GM12878 (cell line): ENCODE measurements around the gene NMT1. TPM values are rescaled to one million over a fixed set of nuclear protein-coding genes. Genes with fewer than 3 reads are reported as not detected.

ENCODE experiments used
- ATAC-seq: fragments of 200-7000 bp; cut with Tn5 transposase; 3 replicates; pipeline ENCODE4 v1.9.1; 2020; ENCODE audit warnings: mild to moderate bottlenecking, moderate library complexity
- BruUV-seq: library from RNA; stranded (reverse); fragments of 400-500 nt; replicated peaks from 2 replicates; lab custom pipeline; 2021; lab: Mats Ljungman, UMichigan
- CTCF ChIA-PET: fragments of 300-600 bp; sonication (Branson Sonifier 250); formaldehyde crosslinking; extraction: SDS; loops from one replicate; lab custom pipeline; 2021; ENCODE audit warnings: inconsistent platforms; lab: Yijun Ruan, JAX
- POLR2A ChIA-PET: fragments of 350-600 bp; formaldehyde crosslinking; extraction: SDS; loops from one replicate; lab custom pipeline; 2021; ENCODE audit warnings: inconsistent platforms; lab: Charles Lee
- RAD21 ChIA-PET: fragments of 300-600 bp; sonication (Branson Sonifier 250); formaldehyde crosslinking; loops from one replicate; lab custom pipeline; 2023; ENCODE audit warnings: antibody characterized with exemption; ENCODE audit not compliant: unreplicated experiment; lab: Charles Lee
- SMC1A ChIA-PET: fragments of 300-600 bp; sonication (Branson Sonifier 250); formaldehyde crosslinking; loops from one replicate; lab custom pipeline; 2023; ENCODE audit not compliant: unreplicated experiment, uncharacterized antibody; lab: Charles Lee
- DNase-seq: peaks from one replicate; pipeline ENCODE4 v3.0.0-alpha.2; 2011; ENCODE audit warnings: low read depth, low spot score
- FAIRE-seq: peaks from 3 replicates; lab custom pipeline; 2011; peaks lifted over from hg19 to GRCh38; lab: Jason Lieb, UNC
- H2AFZ ChIP-seq: 2 replicates; pipeline ENCODE4 v1.6.0; 2011; ENCODE audit warnings: low read depth, low read length, control low read depth; ENCODE audit not compliant: control insufficient read depth
- H3K27ac ChIP-seq: 2 replicates; pipeline ENCODE4 v1.5.1; 2011; ENCODE audit warnings: control low read depth; ENCODE audit not compliant: control insufficient read depth, insufficient read depth
- H3K27me3 ChIP-seq, 2 experiments: replicated peaks in 1 of 2; 2 replicates each; pipeline versions ENCODE4 v1.6.0 to v1.6.1; 2011; ENCODE audit warnings: low read length in 1 of 2; ENCODE audit not compliant: control insufficient read depth in 2 of 2, insufficient read depth in 2 of 2
- H3K36me3 ChIP-seq, 2 experiments: 2 replicates each; pipeline ENCODE4 v1.5.1; 2011; ENCODE audit warnings: low read length in 1 of 2; ENCODE audit not compliant: control insufficient read depth in 2 of 2, insufficient read depth in 2 of 2
- H3K4me1 ChIP-seq: 2 replicates; pipeline ENCODE4 v1.6.1; 2011; ENCODE audit warnings: mild to moderate bottlenecking, low read length, moderate library complexity, mixed read lengths; ENCODE audit not compliant: control insufficient read depth, insufficient read depth
- H3K4me2 ChIP-seq: 2 replicates; pipeline ENCODE4 v1.6.0; 2011; ENCODE audit warnings: control low read depth; ENCODE audit not compliant: control insufficient read depth, insufficient read depth
- H3K4me3 ChIP-seq: fragments of 200-600 bp; sonication (generic); 2 replicates; pipeline ENCODE4 v1.5.1; 2016
- H3K79me2 ChIP-seq: 2 replicates; pipeline ENCODE4 v1.6.0; 2011; ENCODE audit warnings: low read length; ENCODE audit not compliant: control insufficient read depth, insufficient read depth
- H3K9ac ChIP-seq: 2 replicates; pipeline ENCODE4 v1.8.0; 2011; ENCODE audit warnings: low read length, control low read depth, mixed read lengths; ENCODE audit not compliant: control insufficient read depth, insufficient read depth
- H3K9me3 ChIP-seq: replicated peaks from 3 replicates; pipeline ENCODE4 v1.5.1; 2011; ENCODE audit warnings: mild to moderate bottlenecking, low read length; ENCODE audit not compliant: control insufficient read depth, insufficient read depth
- H4K20me1 ChIP-seq: 2 replicates; pipeline ENCODE4 v1.6.0; 2011; ENCODE audit not compliant: control insufficient read depth, insufficient read depth
- CBX3 ChIP-seq: fragments of 200-600 bp; sonication (generic); IDR thresholded peaks from 2 replicates; pipeline ENCODE4 v1.6.1; 2016; ENCODE audit warnings: low read depth, borderline replicate concordance
- CEBPZ ChIP-seq: fragments of 150-350 bp; IDR thresholded peaks from 2 replicates; pipeline ENCODE4 v1.6.1; 2016; ENCODE audit warnings: low read depth, low read length
- CHD2 ChIP-seq: IDR thresholded peaks from 2 replicates; pipeline ENCODE4 v1.6.1; 2011; ENCODE audit warnings: low read depth, low read length, improper control_type of control experiment, borderline replicate concordance
- CTCF ChIP-seq, 3 experiments: IDR thresholded peaks in 2 of 3; conservative IDR thresholded peaks in 1 of 3; 2 replicates each; pipeline ENCODE4 v1.5.1; 2011; ENCODE audit warnings: low read depth in 3 of 3, low read length in 3 of 3, mild to moderate bottlenecking in 3 of 3, control low read depth in 2 of 3, moderate library complexity in 2 of 3, inconsistent platforms in 1 of 3, mixed read lengths in 1 of 3; ENCODE audit not compliant: control insufficient read depth in 2 of 3, insufficient read depth in 1 of 3; ENCODE audit errors: extremely low read depth in 1 of 3
- EGR1 ChIP-seq, 2 experiments: IDR thresholded peaks; 1 replicate in 1 of 2; 2 replicates in 1 of 2; pipeline ENCODE4 v1.6.1; 2011 to 2012; ENCODE audit warnings: low read depth in 2 of 2, low read length in 2 of 2, borderline replicate concordance in 1 of 2, mild to moderate bottlenecking in 1 of 2, moderate library complexity in 1 of 2
- EZH2 ChIP-seq: IDR thresholded peaks from 2 replicates; pipeline ENCODE4 v1.6.1; 2012; ENCODE audit warnings: low read depth, mild to moderate bottlenecking, control low read depth, inconsistent platforms, low read length, borderline replicate concordance; ENCODE audit not compliant: control insufficient read depth
- FOXK2 ChIP-seq: fragments of 450-650 bp; IDR thresholded peaks from 2 replicates; pipeline ENCODE4 v1.6.1; 2017; ENCODE audit warnings: mild to moderate bottlenecking, moderate library complexity
- PBX3 ChIP-seq: IDR thresholded peaks from 2 replicates; pipeline ENCODE4 v1.6.1; 2011; ENCODE audit warnings: mild to moderate bottlenecking, low read depth, low read length, moderate library complexity; ENCODE audit not compliant: insufficient replicate concordance
- SPI1 ChIP-seq: IDR thresholded peaks from 2 replicates; pipeline ENCODE4 v1.6.1; 2011; ENCODE audit warnings: low read depth, mild to moderate bottlenecking, low read length, moderate library complexity, borderline replicate concordance; ENCODE audit not compliant: insufficient read depth
- ZNF207 ChIP-seq: fragments of 450-650 bp; IDR thresholded peaks from 2 replicates; pipeline ENCODE4 v1.6.1; 2014; ENCODE audit warnings: antibody characterized with exemption, mild to moderate bottlenecking, borderline replicate concordance
- ZNF687 ChIP-seq: fragments of 450-650 bp; IDR thresholded peaks from 2 replicates; pipeline ENCODE4 v1.6.1; 2017; ENCODE audit warnings: mild to moderate bottlenecking, moderate library complexity
- WGBS: methylation state at CpG from one replicate; pipeline ENCODE4 v1.1.6; 2016; ENCODE audit warnings: low lambda C conversion rate; ENCODE audit not compliant: insufficient replicate concordance, insufficient coverage; ENCODE audit errors: missing lambda C conversion rate; 5-methylcytosine and 5-hydroxymethylcytosine counted together
- in situ Hi-C: fragments of 300-500 bp; cut with MboI; formaldehyde crosslinking; loops from 9 replicates; pipeline ENCODE4 v1.14.3; 2018; ENCODE audit warnings: mixed read lengths
- intact Hi-C: fragments of 100-400 bp; cut with micrococcal nuclease; formaldehyde crosslinking; loops from one replicate; pipeline ENCODE4 v1.14.2; 2022; ENCODE audit not compliant: unreplicated experiment
- polyA plus RNA-seq, 11 experiments: library from polyadenylated mRNA; depleted of rRNA in 4 of 11; unstranded in 6 of 11; stranded (reverse) in 5 of 11; fragments of >200 nt; fragmentation: Nextera tagmentation in 4 of 11; fragmentation: Illumina TruSeq in 1 of 11; extraction: Ambion mirVana in 4 of 11; extraction: Trizol in 1 of 11; gene quantifications; 1 replicate in 1 of 11; 2 replicates in 10 of 11; pipeline versions ENCODE4 v1.2.1 to v1.2.3, GENCODE V29; 2011 to 2016; ENCODE audit warnings: inconsistent platforms in 2 of 11, missing spikeins in 2 of 11, low read depth in 1 of 11
- total RNA-seq, 4 experiments: library from RNA; depleted of rRNA in 3 of 4; stranded (reverse); fragments of >200 nt in 3 of 4; fragmentation: Illumina TruSeq in 1 of 4; extraction: Trizol in 1 of 4; gene quantifications; 2 replicates each; pipeline versions ENCODE4 v1.2.1 to v1.2.3, GENCODE V29; 2013 to 2021

Gene NMT1
- total and polyA plus RNA-seq, 10 of the 15 experiments (the other 5 are each of a cell fraction or from before 2014, with no cell fraction given): 96.7 to 395 (median 222) TPM

DNA sequence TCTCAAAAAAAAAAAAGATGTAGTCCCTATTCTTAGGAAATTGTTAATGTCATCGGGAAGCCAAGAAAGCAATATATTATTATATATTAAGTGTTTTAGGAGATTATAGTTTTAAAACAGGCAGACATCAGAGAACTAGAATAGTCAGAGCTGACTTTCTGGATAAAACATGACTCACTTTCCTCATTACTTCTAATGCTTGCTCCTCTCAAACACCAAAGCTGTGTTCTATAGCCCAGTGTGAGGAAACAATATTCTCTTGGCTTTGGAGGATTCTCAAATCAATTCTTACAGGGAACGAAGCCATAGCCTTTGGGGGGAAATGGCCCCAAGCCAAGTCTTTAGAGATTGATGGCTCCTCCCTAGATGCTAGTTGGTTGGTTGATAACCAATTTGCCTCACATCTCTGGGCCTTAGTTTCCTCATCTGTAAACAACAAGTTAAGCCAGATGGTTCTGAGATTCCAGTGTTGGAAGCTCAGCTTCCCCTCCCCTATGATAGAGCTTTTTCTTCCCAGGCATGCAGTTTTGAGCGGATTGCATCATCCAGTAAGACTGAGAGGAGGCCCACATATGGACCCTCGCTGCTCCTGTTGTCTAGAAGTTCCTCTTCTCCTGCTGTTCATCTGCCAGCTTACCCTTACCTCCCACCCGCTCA lies 12.4 kb downstream of the NMT1 start:
- H3K9ac ChIP-seq: no peak overlapping the region
- H3K4me1 ChIP-seq: peaks cover 19% of the 10 kb centered on the region
- no peak overlapping the region for H2AFZ ChIP-seq
- ChIA-PET CTCF (interaction anchor here (3.1 kb wide), 1 partner anchor 26 kb away, joined by 12 read pairs; no protein-coding TSS in a partner anchor), SMC1A (interaction anchor here (1.0 to 2.1 kb wide), 2 partner anchors 15 to 25 kb away, joined by 3 to 4 read pairs; no protein-coding TSS in a partner anchor), POLR2A (interaction anchor here (1.5 kb wide), 1 partner anchor 13 kb away, joined by 6 read pairs; the partner anchor contains the start of gene NMT1), RAD21 (no interaction called here)
- H4K20me1 ChIP-seq: no peaks in the 10 kb centered on the region
- WGBS: 88% methylated on average over 5 of the region's 5 CpGs
- H3K4me2 ChIP-seq: no peak overlapping the region
- intact Hi-C loops (no loop called here), in situ Hi-C loops (no loop called here)
- BruUV-seq: no TSS peak
- H3K27ac ChIP-seq: no peak overlapping the region
- DNase-seq (no peak), FAIRE-seq (no peak), ATAC-seq (no peak)
- peaks cover 59% of the 10 kb centered on the region for H3K79me2 ChIP-seq
- H3K36me3 ChIP-seq: peaks cover 10 to 11% of the 10 kb centered on the region in 2 experiments
- no peaks in the 10 kb centered on the region for H3K9me3 ChIP-seq
- no peak overlapping the region for H3K4me3 ChIP-seq
- no peaks in the 10 kb centered on the region for H3K27me3 ChIP-seq
- no peak for TF ChIP-seq SPI1
- no peak for TF ChIP-seq EGR1 (IDR thresholded peaks at IDR 0.05; ENCODE audit: borderline replicate concordance in 1 of 2, low read depth in 2 of 2, low read length in 2 of 2)
- TF ChIP-seq PBX3: no peak
- no peak for TF ChIP-seq CTCF (IDR thresholded peaks at IDR 0.05 in 2 of 3, conservative IDR thresholded peaks at IDR 0.05 in 1 of 3; ENCODE audit: control insufficient read depth in 2 of 3, extremely low read depth in 1 of 3, insufficient read depth in 1 of 3, low read depth in 3 of 3, low read length in 3 of 3)
- no peak for TF ChIP-seq FOXK2
- no peak for TF ChIP-seq EZH2
- no peak for TF ChIP-seq ZNF687
- TF ChIP-seq CEBPZ: no peak
- no peak for TF ChIP-seq CBX3
- TF ChIP-seq CHD2: no peak
- TF ChIP-seq ZNF207: no peak
